GM12878 (cell line): Measurements from ENCODE around the gene NLE1. TPM values are rescaled to one million over a fixed set of nuclear protein-coding genes. Genes with fewer than 3 reads are reported as not detected.

Experiments used
- ATAC-seq: fragments of 200-7000 bp; cut with Tn5 transposase; 3 replicates; pipeline ENCODE4 v1.9.1; 2020; ENCODE audit warnings: mild to moderate bottlenecking, moderate library complexity
- BruUV-seq: library from RNA; stranded (reverse); fragments of 400-500 nt; replicated peaks from 2 replicates; lab custom pipeline; 2021; lab: Mats Ljungman, UMichigan
- CTCF ChIA-PET: fragments of 300-600 bp; sonication (Branson Sonifier 250); formaldehyde crosslinking; extraction: SDS; loops from one replicate; lab custom pipeline; 2021; ENCODE audit warnings: inconsistent platforms; lab: Yijun Ruan, JAX
- POLR2A ChIA-PET: fragments of 350-600 bp; formaldehyde crosslinking; extraction: SDS; loops from one replicate; lab custom pipeline; 2021; ENCODE audit warnings: inconsistent platforms; lab: Charles Lee
- RAD21 ChIA-PET: fragments of 300-600 bp; sonication (Branson Sonifier 250); formaldehyde crosslinking; loops from one replicate; lab custom pipeline; 2023; ENCODE audit warnings: antibody characterized with exemption; ENCODE audit not compliant: unreplicated experiment; lab: Charles Lee
- SMC1A ChIA-PET: fragments of 300-600 bp; sonication (Branson Sonifier 250); formaldehyde crosslinking; loops from one replicate; lab custom pipeline; 2023; ENCODE audit not compliant: unreplicated experiment, uncharacterized antibody; lab: Charles Lee
- DNase-seq: peaks from one replicate; pipeline ENCODE4 v3.0.0-alpha.2; 2011; ENCODE audit warnings: low read depth, low spot score
- FAIRE-seq: peaks from 3 replicates; lab custom pipeline; 2011; peaks lifted over from hg19 to GRCh38; lab: Jason Lieb, UNC
- H2AFZ ChIP-seq: 2 replicates; pipeline ENCODE4 v1.6.0; 2011; ENCODE audit warnings: low read depth, low read length, control low read depth; ENCODE audit not compliant: control insufficient read depth
- H3K27ac ChIP-seq: 2 replicates; pipeline ENCODE4 v1.5.1; 2011; ENCODE audit warnings: control low read depth; ENCODE audit not compliant: control insufficient read depth, insufficient read depth
- H3K27me3 ChIP-seq, 2 experiments: replicated peaks in 1 of 2; 2 replicates each; pipeline versions ENCODE4 v1.6.0 to v1.6.1; 2011; ENCODE audit warnings: low read length in 1 of 2; ENCODE audit not compliant: control insufficient read depth in 2 of 2, insufficient read depth in 2 of 2
- H3K36me3 ChIP-seq, 2 experiments: 2 replicates each; pipeline ENCODE4 v1.5.1; 2011; ENCODE audit warnings: low read length in 1 of 2; ENCODE audit not compliant: control insufficient read depth in 2 of 2, insufficient read depth in 2 of 2
- H3K4me1 ChIP-seq: 2 replicates; pipeline ENCODE4 v1.6.1; 2011; ENCODE audit warnings: mild to moderate bottlenecking, low read length, moderate library complexity, mixed read lengths; ENCODE audit not compliant: control insufficient read depth, insufficient read depth
- H3K4me2 ChIP-seq: 2 replicates; pipeline ENCODE4 v1.6.0; 2011; ENCODE audit warnings: control low read depth; ENCODE audit not compliant: control insufficient read depth, insufficient read depth
- H3K4me3 ChIP-seq: fragments of 200-600 bp; sonication (generic); 2 replicates; pipeline ENCODE4 v1.5.1; 2016
- H3K79me2 ChIP-seq: 2 replicates; pipeline ENCODE4 v1.6.0; 2011; ENCODE audit warnings: low read length; ENCODE audit not compliant: control insufficient read depth, insufficient read depth
- H3K9ac ChIP-seq: 2 replicates; pipeline ENCODE4 v1.8.0; 2011; ENCODE audit warnings: low read length, control low read depth, mixed read lengths; ENCODE audit not compliant: control insufficient read depth, insufficient read depth
- H3K9me3 ChIP-seq: replicated peaks from 3 replicates; pipeline ENCODE4 v1.5.1; 2011; ENCODE audit warnings: mild to moderate bottlenecking, low read length; ENCODE audit not compliant: control insufficient read depth, insufficient read depth
- H4K20me1 ChIP-seq: 2 replicates; pipeline ENCODE4 v1.6.0; 2011; ENCODE audit not compliant: control insufficient read depth, insufficient read depth
- CHD1 ChIP-seq: IDR thresholded peaks from 2 replicates; pipeline ENCODE4 v1.6.1; 2012; ENCODE audit warnings: low read depth, low read length, improper control_type of control experiment
- MTA2 ChIP-seq: fragments of 450-650 bp; IDR thresholded peaks from 2 replicates; pipeline ENCODE4 v1.6.1; 2016; ENCODE audit warnings: low read depth, mild to moderate bottlenecking, moderate library complexity
- POLR2A ChIP-seq: IDR thresholded peaks from 2 replicates; pipeline ENCODE4 v1.6.1; 2011; ENCODE audit warnings: low read depth, mild to moderate bottlenecking, low read length
- PRDM15 ChIP-seq: fragments of 450-650 bp; formaldehyde crosslinking; IDR thresholded peaks from 2 replicates; pipeline ENCODE4 v1.4.0; 2020; ENCODE audit warnings: mild to moderate bottlenecking, moderate library complexity
- SIN3A ChIP-seq: IDR thresholded peaks from 2 replicates; pipeline ENCODE4 v1.6.1; 2012; ENCODE audit warnings: low read depth, low read length, improper control_type of control experiment
- STAT1 ChIP-seq: fragments of 450-650 bp; conservative IDR thresholded peaks from 2 replicates; pipeline ENCODE4 v1.6.1; 2014; ENCODE audit warnings: antibody characterized with exemption, mild to moderate bottlenecking
- ZNF384 ChIP-seq: IDR thresholded peaks from 2 replicates; pipeline ENCODE4 v1.6.1; 2012; ENCODE audit warnings: low read depth, mild to moderate bottlenecking, low read length, improper control_type of control experiment, borderline replicate concordance
- WGBS: methylation state at CpG from one replicate; pipeline ENCODE4 v1.1.6; 2016; ENCODE audit warnings: low lambda C conversion rate; ENCODE audit not compliant: insufficient replicate concordance, insufficient coverage; ENCODE audit errors: missing lambda C conversion rate; 5-methylcytosine and 5-hydroxymethylcytosine counted together
- in situ Hi-C: fragments of 300-500 bp; cut with MboI; formaldehyde crosslinking; loops from 9 replicates; pipeline ENCODE4 v1.14.3; 2018; ENCODE audit warnings: mixed read lengths
- intact Hi-C: fragments of 100-400 bp; cut with micrococcal nuclease; formaldehyde crosslinking; loops from one replicate; pipeline ENCODE4 v1.14.2; 2022; ENCODE audit not compliant: unreplicated experiment
- polyA plus RNA-seq, 11 experiments: library from polyadenylated mRNA; depleted of rRNA in 4 of 11; unstranded in 6 of 11; stranded (reverse) in 5 of 11; fragments of >200 nt; fragmentation: Nextera tagmentation in 4 of 11; fragmentation: Illumina TruSeq in 1 of 11; extraction: Ambion mirVana in 4 of 11; extraction: Trizol in 1 of 11; gene quantifications; 1 replicate in 1 of 11; 2 replicates in 10 of 11; pipeline versions ENCODE4 v1.2.1 to v1.2.3, GENCODE V29; 2011 to 2016; ENCODE audit warnings: inconsistent platforms in 2 of 11, missing spikeins in 2 of 11, low read depth in 1 of 11
- total RNA-seq, 4 experiments: library from RNA; depleted of rRNA in 3 of 4; stranded (reverse); fragments of >200 nt in 3 of 4; fragmentation: Illumina TruSeq in 1 of 4; extraction: Trizol in 1 of 4; gene quantifications; 2 replicates each; pipeline versions ENCODE4 v1.2.1 to v1.2.3, GENCODE V29; 2013 to 2021

NLE1 gene
- total and polyA plus RNA-seq, 10 of the 15 experiments (the other 5 are each of a cell fraction or from before 2014, with no cell fraction given) = 2.4 to 33.5 (median 17.6) TPM

GRCh38 chr17:35132816-35133550, 9.1 kb downstream of the NLE1 start:
- ATAC-seq (no peak), DNase-seq (no peak), FAIRE-seq (no peak)
- Histone ChIP-seq H3K27me3 (no peaks in the 10 kb centered on the region), H3K4me2 (no peak overlapping the region), H3K36me3 (peaks cover 37 to 40% of the 10 kb centered on the region in 2 experiments), H3K79me2 (no peaks in the 10 kb centered on the region), H3K4me1 (no peaks in the 10 kb centered on the region), H4K20me1 (no peaks in the 10 kb centered on the region), H3K27ac (no peak overlapping the region), H3K9ac (no peak overlapping the region), H3K4me3 (no peak overlapping the region), H3K9me3 (no peaks in the 10 kb centered on the region), H2AFZ (no peak overlapping the region)
- CTCF ChIA-PET = no interaction called here
- POLR2A ChIA-PET = no interaction called here
- in situ Hi-C loops = no loop called here
- WGBS = 98% methylated on average over 20 of the region's 22 CpGs
- BruUV-seq = no TSS peak
- SMC1A ChIA-PET = no interaction called here
- TF ChIP-seq ZNF384 = no peak
- TF ChIP-seq MTA2 = no peak
- TF ChIP-seq PRDM15 = no peak
- no peak for TF ChIP-seq STAT1
- peak; percentile 46; the same call in 1 of the 2 replicates for TF ChIP-seq POLR2A
- no peak for TF ChIP-seq SIN3A
- no peak for TF ChIP-seq CHD1
- intact Hi-C loops = no loop called here
- RAD21 ChIA-PET = no interaction called here
